ENCODE measurements around the gene PGBD2. TPM values are rescaled to one million over a fixed set of nuclear protein-coding genes. Genes with fewer than 3 reads are reported as not detected.

PGBD2 gene
- total and polyA plus RNA-seq, 9 of the 15 experiments (the other 6 are each of a cell fraction or from before 2014, with no cell fraction given), result 11.9 to 21.8 (median 14.7) TPM

DNA sequence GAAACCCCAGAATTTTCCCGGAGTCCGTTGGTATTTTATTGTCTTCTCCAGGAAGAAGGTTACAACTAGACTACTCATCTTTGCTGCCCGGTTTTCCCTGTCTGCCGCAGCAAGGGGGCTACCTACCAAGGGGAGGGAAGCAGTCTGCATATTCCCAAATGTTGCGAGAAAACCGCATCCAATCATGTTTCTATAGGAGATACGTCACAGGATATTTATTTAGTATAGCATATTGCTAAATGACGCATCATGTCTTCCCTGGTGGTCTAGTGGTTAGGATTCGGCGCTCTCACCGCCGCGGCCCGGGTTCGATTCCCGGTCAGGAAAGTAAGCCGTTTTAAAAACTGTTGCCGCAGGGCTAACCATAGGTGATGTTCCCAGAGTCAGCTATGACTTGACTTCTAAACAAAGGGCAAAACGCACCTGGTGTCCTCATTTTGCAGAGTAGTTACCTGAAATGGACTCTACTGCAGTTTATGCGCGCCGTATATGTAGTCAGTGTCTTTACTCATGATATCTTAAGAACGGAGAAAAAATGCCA lies 32.0 kb upstream of the PGBD2 start (continued):
- TF ChIP-seq, protein P1, sequence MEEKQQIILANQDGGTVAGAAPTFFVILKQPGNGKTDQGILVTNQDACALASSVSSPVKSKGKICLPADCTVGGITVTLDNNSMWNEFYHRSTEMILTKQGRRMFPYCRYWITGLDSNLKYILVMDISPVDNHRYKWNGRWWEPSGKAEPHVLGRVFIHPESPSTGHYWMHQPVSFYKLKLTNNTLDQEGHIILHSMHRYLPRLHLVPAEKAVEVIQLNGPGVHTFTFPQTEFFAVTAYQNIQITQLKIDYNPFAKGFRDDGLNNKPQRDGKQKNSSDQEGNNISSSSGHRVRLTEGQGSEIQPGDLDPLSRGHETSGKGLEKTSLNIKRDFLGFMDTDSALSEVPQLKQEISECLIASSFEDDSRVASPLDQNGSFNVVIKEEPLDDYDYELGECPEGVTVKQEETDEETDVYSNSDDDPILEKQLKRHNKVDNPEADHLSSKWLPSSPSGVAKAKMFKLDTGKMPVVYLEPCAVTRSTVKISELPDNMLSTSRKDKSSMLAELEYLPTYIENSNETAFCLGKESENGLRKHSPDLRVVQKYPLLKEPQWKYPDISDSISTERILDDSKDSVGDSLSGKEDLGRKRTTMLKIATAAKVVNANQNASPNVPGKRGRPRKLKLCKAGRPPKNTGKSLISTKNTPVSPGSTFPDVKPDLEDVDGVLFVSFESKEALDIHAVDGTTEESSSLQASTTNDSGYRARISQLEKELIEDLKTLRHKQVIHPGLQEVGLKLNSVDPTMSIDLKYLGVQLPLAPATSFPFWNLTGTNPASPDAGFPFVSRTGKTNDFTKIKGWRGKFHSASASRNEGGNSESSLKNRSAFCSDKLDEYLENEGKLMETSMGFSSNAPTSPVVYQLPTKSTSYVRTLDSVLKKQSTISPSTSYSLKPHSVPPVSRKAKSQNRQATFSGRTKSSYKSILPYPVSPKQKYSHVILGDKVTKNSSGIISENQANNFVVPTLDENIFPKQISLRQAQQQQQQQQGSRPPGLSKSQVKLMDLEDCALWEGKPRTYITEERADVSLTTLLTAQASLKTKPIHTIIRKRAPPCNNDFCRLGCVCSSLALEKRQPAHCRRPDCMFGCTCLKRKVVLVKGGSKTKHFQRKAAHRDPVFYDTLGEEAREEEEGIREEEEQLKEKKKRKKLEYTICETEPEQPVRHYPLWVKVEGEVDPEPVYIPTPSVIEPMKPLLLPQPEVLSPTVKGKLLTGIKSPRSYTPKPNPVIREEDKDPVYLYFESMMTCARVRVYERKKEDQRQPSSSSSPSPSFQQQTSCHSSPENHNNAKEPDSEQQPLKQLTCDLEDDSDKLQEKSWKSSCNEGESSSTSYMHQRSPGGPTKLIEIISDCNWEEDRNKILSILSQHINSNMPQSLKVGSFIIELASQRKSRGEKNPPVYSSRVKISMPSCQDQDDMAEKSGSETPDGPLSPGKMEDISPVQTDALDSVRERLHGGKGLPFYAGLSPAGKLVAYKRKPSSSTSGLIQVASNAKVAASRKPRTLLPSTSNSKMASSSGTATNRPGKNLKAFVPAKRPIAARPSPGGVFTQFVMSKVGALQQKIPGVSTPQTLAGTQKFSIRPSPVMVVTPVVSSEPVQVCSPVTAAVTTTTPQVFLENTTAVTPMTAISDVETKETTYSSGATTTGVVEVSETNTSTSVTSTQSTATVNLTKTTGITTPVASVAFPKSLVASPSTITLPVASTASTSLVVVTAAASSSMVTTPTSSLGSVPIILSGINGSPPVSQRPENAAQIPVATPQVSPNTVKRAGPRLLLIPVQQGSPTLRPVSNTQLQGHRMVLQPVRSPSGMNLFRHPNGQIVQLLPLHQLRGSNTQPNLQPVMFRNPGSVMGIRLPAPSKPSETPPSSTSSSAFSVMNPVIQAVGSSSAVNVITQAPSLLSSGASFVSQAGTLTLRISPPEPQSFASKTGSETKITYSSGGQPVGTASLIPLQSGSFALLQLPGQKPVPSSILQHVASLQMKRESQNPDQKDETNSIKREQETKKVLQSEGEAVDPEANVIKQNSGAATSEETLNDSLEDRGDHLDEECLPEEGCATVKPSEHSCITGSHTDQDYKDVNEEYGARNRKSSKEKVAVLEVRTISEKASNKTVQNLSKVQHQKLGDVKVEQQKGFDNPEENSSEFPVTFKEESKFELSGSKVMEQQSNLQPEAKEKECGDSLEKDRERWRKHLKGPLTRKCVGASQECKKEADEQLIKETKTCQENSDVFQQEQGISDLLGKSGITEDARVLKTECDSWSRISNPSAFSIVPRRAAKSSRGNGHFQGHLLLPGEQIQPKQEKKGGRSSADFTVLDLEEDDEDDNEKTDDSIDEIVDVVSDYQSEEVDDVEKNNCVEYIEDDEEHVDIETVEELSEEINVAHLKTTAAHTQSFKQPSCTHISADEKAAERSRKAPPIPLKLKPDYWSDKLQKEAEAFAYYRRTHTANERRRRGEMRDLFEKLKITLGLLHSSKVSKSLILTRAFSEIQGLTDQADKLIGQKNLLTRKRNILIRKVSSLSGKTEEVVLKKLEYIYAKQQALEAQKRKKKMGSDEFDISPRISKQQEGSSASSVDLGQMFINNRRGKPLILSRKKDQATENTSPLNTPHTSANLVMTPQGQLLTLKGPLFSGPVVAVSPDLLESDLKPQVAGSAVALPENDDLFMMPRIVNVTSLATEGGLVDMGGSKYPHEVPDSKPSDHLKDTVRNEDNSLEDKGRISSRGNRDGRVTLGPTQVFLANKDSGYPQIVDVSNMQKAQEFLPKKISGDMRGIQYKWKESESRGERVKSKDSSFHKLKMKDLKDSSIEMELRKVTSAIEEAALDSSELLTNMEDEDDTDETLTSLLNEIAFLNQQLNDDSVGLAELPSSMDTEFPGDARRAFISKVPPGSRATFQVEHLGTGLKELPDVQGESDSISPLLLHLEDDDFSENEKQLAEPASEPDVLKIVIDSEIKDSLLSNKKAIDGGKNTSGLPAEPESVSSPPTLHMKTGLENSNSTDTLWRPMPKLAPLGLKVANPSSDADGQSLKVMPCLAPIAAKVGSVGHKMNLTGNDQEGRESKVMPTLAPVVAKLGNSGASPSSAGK (IDR thresholded peaks at IDR 0.05), result no peak
- no peak for TF ChIP-seq CBX2 (IDR thresholded peaks at IDR 0.05; ENCODE audit: insufficient read depth, low read length, poor library complexity, severe bottlenecking)
- TF ChIP-seq, protein P2, sequence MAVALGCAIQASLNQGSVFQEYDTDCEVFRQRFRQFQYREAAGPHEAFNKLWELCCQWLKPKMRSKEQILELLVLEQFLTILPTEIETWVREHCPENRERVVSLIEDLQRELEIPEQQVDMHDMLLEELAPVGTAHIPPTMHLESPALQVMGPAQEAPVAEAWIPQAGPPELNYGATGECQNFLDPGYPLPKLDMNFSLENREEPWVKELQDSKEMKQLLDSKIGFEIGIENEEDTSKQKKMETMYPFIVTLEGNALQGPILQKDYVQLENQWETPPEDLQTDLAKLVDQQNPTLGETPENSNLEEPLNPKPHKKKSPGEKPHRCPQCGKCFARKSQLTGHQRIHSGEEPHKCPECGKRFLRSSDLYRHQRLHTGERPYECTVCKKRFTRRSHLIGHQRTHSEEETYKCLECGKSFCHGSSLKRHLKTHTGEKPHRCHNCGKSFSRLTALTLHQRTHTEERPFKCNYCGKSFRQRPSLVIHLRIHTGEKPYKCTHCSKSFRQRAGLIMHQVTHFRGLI (CRISPR knock-in tag; IDR thresholded peaks at IDR 0.05), result no peak
- TF ChIP-seq NFIC (IDR thresholded peaks at IDR 0.05), result peak; percentile 69; the same call in 1 of the 2 replicates
- no peak for TF ChIP-seq ZNF3 (CRISPR knock-in tag; IDR thresholded peaks at IDR 0.05)
- TF ChIP-seq ZNF12 (CRISPR knock-in tag; IDR thresholded peaks at IDR 0.05), result no peak
- TF ChIP-seq ZNF140 (CRISPR knock-in tag; IDR thresholded peaks at IDR 0.05), result no peak
- TF ChIP-seq CBFB (CRISPR knock-in tag; IDR thresholded peaks at IDR 0.05), result no peak; the same call in 1 of the 2 replicates
- TF ChIP-seq HSF4 (CRISPR knock-in tag; IDR thresholded peaks at IDR 0.05; ENCODE audit: borderline replicate concordance), result no peak
- TF ChIP-seq EWSR1 (IDR thresholded peaks at IDR 0.05; ENCODE audit: borderline replicate concordance, low read depth, partially characterized antibody), result no peak
